ENCODE data around the gene TAF3.

- TF ChIP-seq CTCF (IDR thresholded peaks at IDR 0.05) (no peak), POLR2AphosphoS5 (IDR thresholded peaks at IDR 0.05; ENCODE audit: low read depth, low read length) (no peak), TCF7L2 (IDR thresholded peaks at IDR 0.05; ENCODE audit: low read depth, low read length) (no peak), REST (IDR thresholded peaks at IDR 0.05; ENCODE audit: insufficient read depth in 1 of 2, low read depth in 2 of 2, low read length in 1 of 2) (no peak)
These were observed 73.3 kb downstream of the TAF3 start for GRCh38 chr10:7891634-7892033.

Data from Panc1 (cell line).